Right lung (tissue), 5 donors: ENCODE data around the gene MRPS27. TPM values are rescaled to one million over a fixed set of nuclear protein-coding genes. Genes with fewer than 3 reads are reported as not detected.
"Not testable (repeated sequence)": the region's sequence is repeated elsewhere in the genome, so short reads cannot be mapped to it uniquely, and the experiment has no call there.

Source experiments
- DNase-seq, 2 donors: peaks; one replicate each; pipeline ENCODE4 v3.0.0-alpha.2; 2013
- polyA plus RNA-seq, 5 donors: library from polyadenylated mRNA; unstranded; fragments of 120-200 nt; gene quantifications; one replicate each; pipeline versions ENCODE4 v1.2.1 to v1.2.3, GENCODE V29; 2013; ENCODE audit warnings: inconsistent platforms in 1 of 5, low replicate concordance in 1 of 5; ENCODE audit not compliant: insufficient read length in 5 of 5, insufficient read depth in 1 of 5

MRPS27 gene
- polyA plus RNA-seq, 5 donors = 55.4 to 77.4 (median 74.7) TPM

DNA sequence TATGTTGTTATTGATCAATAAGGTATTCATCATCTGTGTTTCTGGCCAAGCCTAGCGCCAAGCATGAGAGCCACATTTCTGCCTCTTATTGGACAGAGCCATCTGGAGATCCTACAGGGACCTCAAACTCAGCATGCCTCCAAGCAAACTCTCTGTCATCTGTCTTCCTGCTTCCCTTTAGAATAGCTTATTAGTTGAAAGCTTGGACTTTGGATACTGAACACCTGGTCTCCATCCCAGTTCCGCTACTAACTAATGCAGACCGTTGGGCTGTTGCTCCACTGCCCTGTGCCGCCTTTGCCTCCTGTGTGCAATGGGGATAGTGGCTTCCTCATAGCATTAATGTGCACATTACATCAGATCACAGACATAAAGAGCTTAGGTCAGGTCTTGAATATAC, 147.3 kb downstream of the MRPS27 start:
- DNase-seq = no peak

DNA sequence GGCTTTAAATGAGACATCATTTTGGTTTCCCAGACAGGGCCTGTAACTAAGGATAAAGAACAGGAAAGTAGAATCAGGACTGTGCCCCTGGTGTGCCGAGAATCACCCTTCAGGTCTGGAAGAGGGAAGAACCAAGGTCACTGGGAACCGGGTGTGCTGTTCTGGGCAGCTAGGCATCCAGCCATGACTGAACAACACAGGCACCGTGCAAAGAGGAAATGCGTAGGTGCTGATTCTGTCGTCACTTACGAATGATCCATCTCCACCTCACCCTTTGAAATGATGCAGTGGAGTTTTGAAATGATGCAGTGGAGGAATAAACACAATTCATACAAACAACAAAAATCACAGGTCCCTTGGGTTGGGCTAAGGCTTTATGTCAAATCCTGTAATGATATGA, 148.4 kb downstream of the MRPS27 start:
- no peak for DNase-seq

DNA sequence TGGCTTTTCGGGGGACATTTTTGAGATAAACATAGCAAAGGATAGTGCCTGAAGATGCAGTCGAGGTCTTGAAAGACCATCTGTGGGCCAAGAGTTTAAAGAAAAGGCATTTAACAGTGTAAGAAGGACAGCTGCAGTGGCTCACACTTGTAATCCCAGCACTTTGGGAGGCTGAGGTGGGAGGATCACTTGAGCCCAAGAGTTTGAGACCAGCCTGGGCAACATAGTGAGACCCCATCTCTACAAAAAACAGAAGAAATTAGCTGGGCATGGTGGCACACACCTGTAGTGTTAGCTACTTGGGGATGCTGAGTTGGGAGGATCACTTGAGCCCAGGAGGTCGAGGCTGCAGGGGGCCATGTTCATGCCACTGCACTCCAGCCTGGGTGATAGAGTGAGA, 148.9 kb downstream of the MRPS27 start:
- DNase-seq = not testable (repeated sequence)

DNA sequence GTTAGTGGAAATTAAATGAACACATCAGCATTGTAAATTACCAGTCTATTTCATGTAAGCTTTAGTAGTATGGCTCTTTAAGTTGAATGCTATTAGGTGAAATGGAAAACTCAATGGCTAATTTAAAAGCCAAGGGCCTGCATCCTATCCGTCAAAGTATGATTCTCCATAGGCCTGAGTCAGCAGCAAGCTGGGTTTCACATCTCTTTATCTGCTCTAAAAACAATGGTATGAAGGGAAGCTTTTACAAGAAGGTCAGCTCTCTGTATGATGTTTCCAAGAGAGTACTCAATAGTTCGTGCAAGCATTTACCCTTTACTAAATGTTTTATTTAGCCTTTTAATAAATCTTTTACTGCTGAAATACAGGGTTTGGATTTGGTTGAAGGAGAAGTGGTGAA, 149.9 kb downstream of the MRPS27 start:
- DNase-seq = no peak

Other genes starting within 250 kb of the MRPS27 start
- gene MAP1B, start 212.8 kb downstream of the MRPS27 start, polyA plus RNA-seq = 10 to 100 TPM; 15.2 to 22.4 (median 16.1) TPM
- 10 to 100 TPM in 4 of 5 donors, 1 to 10 TPM in 1; 8.3 to 14.0 (median 12.3) TPM for gene PTCD2, start 133 bp upstream of the MRPS27 start, polyA plus RNA-seq
- gene ZNF366, start 187.2 kb upstream of the MRPS27 start, polyA plus RNA-seq = 1 to 10 TPM; 2.7 to 3.6 (median 3.4) TPM